ENCODE measurements around the gene FSCN2.

FSCN2 gene

DNA sequence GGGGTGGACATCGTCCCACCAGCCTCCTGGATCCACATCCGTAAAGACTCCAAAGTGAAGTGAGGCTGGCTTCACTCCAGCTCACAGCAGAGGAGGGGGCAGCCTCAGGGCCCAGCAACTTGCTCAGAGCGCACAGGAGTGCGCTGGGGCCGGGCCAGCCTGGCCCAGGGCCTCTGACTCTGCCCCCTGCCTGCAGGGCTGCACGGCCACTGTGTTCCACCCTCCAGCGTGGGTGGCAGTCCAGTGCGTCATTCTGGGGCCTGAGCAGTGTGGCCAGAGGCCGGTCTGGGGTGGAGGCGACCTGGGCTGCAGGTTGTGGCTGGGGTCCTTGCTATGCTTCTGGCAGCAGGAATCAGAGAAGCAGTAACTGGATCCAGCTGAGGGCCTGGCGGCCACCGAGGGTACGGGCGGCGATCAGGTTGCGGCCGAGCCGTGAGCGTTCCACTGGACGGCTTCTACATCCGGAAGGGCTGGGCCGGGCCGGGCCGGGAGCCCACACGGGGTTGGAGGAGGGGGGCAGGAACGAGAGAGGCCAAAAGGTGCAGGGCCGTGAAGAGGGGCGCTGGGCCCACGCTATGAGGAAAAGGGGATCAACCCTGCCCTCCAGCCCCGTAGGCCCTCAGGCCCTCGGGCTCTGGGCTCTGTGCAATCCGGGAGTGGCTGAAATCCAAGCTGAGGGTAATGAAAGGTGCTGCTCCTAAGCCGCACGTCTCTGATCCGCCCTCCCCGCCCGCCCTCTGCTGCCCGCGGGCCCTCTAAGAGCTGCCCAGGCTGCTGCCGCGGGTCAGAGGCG, at the start of gene FSCN2:
TSS of gene FSCN2 (plus strand) at position 787 of the 793 bp plus-strand sequence. CDS start 155 bp downstream, outside the sequence.
- DNase-seq = no peak

- no peak for DNase-seq
Measured at GRCh38 chr17:81479175-81480071, 48.8 kb upstream of the FSCN2 start.

GRCh38 chr17:81480140-81481072, 47.8 kb upstream of the FSCN2 start:
- no peak for DNase-seq

DNA sequence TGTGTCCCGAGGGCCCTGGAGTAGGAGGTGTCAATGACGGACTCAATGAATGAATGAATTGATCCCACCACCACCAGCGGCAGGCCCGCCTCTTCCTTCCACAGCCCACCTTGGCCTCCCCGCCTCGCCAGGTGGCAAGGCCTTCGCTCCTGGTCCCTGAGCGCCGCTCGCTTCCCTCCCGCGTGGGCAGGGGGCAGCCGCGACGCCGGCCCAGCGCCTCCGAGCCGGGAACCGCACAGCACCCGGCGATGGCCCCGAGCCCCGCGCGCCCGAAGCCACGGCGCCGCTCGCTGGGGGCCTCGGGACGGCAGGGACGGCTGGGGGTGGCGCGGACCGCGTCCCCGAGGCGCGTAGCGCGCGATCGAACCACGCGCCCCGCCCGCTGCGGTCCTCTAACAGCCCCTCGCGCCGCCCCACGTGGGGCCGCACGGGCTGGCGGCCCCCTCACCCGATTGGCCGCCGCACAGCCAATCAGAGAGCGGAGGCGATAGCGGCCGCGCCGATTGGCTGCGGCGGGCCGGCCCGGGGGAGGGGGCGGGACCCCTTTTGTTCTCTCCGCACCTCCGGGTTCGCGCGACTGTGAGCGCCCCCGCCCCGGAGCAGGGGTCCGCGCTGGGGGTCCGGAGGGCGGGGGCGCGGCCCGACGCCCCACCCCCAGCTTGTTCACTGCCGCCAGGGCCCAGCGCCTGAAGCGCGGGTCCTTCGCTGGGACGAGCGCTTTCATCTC, 46.9 kb upstream of the FSCN2 start:
- DNase-seq = peak; percentile 49

- DNase-seq = no peak
Measured at GRCh38 chr17:81481815-81482505, 46.2 kb upstream of the FSCN2 start.

GRCh38 chr17:81482673-81483072, 45.5 kb upstream of the FSCN2 start:
- DNase-seq = no peak

- no peak for DNase-seq
Measured at GRCh38 chr17:81483085-81483861, 44.9 kb upstream of the FSCN2 start.

DNA sequence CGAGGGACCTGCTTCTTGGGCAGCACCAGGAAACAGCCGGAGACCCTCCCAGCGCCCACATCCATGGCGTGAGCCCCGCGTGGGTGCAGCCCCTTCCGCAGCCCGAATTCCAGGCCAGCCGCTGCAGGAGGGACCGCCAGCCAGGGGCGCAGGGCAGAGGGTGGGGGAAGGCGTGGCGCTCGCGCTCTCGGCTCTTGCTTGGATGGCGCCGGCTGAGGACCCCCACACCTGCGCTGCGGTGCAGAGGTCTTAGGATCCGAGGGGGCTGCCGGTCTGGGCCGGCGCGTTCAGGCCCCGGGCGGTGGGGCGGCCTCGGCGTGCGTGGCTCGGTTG, 44.3 kb upstream of the FSCN2 start:
- no peak for DNase-seq

DNA sequence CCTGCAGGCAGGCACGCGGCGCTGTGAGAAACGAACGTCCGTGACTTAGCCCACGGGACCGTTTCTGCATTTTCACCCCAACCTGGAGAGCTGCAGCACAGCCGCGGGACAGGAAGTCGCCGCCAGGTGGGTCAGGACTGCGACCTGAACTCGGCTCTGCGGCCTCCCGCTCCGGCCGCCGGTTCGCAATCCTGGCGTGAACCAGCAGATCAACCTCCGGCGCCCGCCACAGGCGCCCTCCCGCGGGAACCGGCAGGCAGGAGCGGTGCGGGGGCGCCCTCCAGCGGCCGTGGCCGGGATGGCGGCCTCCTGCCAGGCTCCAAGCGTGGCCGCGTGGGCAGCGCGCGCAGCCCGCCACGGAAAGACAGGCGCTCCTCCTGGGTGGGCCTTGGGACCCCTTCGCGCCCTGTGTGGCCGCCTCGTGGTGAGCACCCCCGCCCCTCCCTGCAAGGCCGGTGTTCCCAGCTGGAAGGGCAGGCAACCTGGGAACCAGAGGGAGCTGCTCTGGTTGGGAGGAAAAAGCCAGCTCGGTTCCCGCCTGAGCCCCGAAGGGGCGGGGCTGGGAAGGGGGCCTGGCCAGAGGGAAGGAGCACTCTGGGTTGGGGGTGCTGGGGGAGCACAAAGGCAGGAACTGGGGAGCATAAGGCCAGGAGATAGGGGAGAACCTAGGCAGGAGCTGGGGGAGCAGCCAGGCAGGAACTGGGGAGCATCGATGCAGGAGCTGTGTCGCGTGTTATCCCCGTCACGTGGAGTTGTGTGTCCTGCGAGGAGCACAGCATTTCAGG, 43.8 kb upstream of the FSCN2 start:
- peak; percentile 90 for DNase-seq

DNA sequence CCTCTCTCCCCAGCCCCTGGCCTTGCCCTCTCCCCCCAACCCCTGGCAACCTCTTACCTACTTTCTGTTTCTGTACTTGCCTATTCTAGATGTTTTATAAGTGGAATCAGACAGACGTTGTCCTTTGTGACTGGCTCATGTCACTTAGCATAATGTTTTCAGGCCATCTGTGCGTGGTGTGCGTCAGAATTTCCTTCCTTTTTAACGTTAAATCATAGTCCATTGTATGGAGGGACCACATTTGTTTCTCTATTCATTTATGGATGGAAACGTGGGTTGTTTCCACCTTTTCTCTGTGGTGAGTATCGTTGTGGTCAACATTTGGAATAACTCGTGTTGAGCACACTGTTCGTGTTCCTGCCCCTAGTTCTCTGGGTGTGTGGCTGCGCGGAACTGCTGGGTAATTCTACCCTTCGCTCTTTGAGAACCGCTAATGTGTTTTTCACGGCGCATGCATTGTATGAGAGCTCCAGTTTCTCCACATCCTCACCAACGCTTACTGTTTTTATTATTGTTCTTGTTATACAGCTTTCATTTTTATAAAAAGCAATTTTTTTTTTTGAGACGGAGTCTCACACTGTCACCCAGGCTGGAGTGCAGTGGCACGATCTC, 41.9 kb upstream of the FSCN2 start:
- no peak for DNase-seq

DNA sequence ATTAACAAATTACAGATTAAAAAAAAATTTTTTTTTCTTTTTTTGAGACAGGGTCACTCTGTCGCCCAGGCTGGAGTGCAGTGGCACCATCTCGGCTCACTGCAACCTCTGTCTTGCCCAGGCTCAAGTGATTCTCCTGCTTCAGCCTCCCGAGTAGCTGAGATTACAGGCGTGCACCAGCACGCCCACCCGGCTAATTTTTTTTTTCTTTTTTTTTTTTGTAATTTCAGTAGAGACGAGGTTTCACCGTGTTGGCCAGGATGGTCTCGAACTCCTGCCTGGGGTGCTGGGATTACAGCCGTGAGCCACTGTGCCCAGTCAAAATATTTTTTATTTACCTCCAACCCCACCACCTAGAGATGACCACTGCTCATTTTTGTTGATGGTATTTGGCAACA, 41.1 kb upstream of the FSCN2 start:
- DNase-seq = no peak

- peak; percentile 75 for DNase-seq
Measured at GRCh38 chr17:81487487-81488275, 40.5 kb upstream of the FSCN2 start.

DNA sequence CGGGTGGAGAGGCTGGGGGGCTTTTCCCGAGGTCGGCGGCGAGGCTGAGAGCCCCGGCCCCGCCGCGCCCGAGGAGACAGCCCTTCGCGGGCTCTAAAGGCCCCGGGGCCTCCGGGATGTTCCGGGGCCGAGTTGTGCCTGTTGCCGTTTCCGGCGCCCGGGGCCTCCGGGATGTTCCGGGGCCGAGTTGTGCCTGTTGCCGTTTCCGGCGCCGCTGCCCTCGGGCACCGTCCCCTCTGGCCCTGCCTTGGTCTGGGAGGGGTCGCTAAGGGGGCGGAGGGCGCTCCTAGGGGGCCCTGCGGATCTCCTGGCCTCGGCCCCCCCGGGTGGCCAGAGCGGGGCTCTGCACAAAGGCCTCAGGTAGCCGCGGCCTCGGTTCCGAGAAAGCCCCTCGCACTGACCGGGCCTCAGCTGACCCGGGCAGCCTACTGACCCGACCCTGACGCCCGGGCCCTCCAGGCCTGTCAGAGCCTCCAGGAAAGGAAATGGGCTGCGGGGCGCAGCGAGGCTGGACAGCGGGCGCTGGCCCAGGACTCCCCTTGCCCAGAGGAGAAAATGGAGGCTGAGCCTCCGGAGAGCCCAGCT, 39.8 kb upstream of the FSCN2 start:
- DNase-seq = no peak

GRCh38 chr17:81489012-81489997, 38.9 kb upstream of the FSCN2 start:
- no peak for DNase-seq

GRCh38 chr17:81489998-81490992, 37.9 kb upstream of the FSCN2 start:
- DNase-seq = no peak

GRCh38 chr17:81491181-81491581, 37.0 kb upstream of the FSCN2 start:
- DNase-seq = no peak

Data from stimulated activated CD4-positive, alpha-beta T cell treated with anti-CD3 and anti-CD28 coated beads, Interleukin-1b, Interleukin-23, amount 100 ng/mL, for 48 hours (primary cell).